Measurements from ENCODE around the gene NDUFS4. TPM values are rescaled to one million over a fixed set of nuclear protein-coding genes. Genes with fewer than 3 reads are reported as not detected.
"Not testable (repeated sequence)": the region's sequence is repeated elsewhere in the genome, so short reads cannot be mapped to it uniquely, and the experiment has no call there.

Gene NDUFS4
- total and polyA plus RNA-seq, 3 donors from 2014 or later = 63.9 to 98.9 (median 78.9) TPM

DNA sequence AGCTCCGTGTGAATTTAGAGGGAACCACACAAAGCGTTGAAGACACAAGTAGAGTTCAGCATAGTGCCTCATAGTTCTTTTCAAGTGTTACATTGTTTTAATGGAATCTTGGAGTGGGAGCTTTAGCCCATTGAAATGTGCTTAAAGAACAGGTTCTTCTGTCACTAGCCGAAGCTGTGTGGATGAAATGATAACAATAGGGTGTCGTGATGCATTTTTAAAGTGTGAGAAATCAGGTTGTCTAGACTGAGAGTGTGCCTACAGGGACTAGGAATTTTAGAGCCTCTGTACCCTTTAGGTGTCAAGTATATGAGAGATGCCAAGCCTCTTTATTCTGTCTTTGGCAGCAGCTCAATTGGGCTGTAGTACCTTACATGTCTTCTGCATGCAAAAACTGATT is 83.0 kb downstream of the NDUFS4 start:
- Histone ChIP-seq H3K4me3 (no peak overlapping the region), H3K4me1 (no peaks in the 10 kb centered on the region), H3K9me3 (no peaks in the 10 kb centered on the region), H3K27me3 (no peaks in the 10 kb centered on the region), H3K36me3 (ENCODE audit: low read depth, missing control alignments) (no peaks in the 10 kb centered on the region), H3K27ac (no peak overlapping the region)
- DNase-seq = no peak
- WGBS, 2 donors = 61 to 74% methylated on average over 4 of the region's 4 CpGs
- intact Hi-C loops (cut with DNase I; ENCODE audit: low total_unique reads) = no loop called here
- no peak for TF ChIP-seq POLR2A (IDR thresholded peaks at IDR 0.05)
- TF ChIP-seq, protein P1, sequence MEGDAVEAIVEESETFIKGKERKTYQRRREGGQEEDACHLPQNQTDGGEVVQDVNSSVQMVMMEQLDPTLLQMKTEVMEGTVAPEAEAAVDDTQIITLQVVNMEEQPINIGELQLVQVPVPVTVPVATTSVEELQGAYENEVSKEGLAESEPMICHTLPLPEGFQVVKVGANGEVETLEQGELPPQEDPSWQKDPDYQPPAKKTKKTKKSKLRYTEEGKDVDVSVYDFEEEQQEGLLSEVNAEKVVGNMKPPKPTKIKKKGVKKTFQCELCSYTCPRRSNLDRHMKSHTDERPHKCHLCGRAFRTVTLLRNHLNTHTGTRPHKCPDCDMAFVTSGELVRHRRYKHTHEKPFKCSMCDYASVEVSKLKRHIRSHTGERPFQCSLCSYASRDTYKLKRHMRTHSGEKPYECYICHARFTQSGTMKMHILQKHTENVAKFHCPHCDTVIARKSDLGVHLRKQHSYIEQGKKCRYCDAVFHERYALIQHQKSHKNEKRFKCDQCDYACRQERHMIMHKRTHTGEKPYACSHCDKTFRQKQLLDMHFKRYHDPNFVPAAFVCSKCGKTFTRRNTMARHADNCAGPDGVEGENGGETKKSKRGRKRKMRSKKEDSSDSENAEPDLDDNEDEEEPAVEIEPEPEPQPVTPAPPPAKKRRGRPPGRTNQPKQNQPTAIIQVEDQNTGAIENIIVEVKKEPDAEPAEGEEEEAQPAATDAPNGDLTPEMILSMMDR (IDR thresholded peaks at IDR 0.05) = no peak

DNA sequence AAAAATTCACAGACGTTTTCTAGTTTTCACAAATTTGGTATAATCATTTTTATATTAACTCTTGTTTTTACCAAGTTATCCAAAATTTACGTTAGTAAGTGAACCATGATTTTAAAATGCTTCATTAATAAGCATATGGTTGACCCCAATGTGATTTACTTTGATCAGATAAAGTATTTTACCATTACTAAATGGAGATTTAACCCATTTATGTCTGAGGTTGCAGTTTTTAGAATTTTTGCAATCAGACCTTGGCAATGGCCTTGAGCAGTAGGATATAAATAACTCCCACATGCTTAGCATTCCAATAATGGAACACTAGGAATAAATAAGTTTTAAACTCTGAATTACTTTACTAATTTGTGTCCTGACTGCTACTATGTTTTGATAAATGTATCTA is 84.6 kb downstream of the NDUFS4 start:
- DNase-seq = no peak

DNA sequence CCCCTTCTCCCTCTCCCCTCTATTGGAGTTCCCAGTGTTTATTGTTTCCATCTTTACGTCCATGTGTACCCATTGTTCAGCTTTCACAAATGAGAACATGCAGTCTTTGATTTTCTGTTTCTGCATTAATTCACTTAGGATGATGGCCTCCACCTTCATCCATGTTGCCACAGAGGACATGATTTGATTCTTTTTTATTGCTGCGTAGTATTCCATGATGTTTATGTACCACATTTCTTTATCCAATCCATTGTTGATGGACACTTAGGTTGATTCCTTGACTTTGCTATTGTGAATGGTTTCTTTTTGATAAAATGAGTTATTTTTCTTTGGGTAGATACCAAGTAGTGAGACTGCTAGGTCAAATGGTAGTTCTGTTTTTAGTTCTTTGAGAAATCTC is 88.9 kb downstream of the NDUFS4 start:
- 53 to 79% methylated on average over 2 of the region's 2 CpGs for WGBS, 2 donors
- intact Hi-C loops (cut with DNase I; ENCODE audit: low total_unique reads) = no loop called here
- Histone ChIP-seq H3K27me3 (no peaks in the 10 kb centered on the region), H3K4me3 (no peak overlapping the region), H3K4me1 (no peaks in the 10 kb centered on the region), H3K27ac (no peak overlapping the region), H3K9me3 (no peaks in the 10 kb centered on the region), H3K36me3 (ENCODE audit: low read depth, missing control alignments) (no peaks in the 10 kb centered on the region)
- no peak for DNase-seq
- TF ChIP-seq, protein P1 (IDR thresholded peaks at IDR 0.05) = no peak
- no peak for TF ChIP-seq POLR2A (IDR thresholded peaks at IDR 0.05)

More for the DNA sequence above, 84.6 kb downstream of the NDUFS4 start:
- Histone ChIP-seq H3K27me3 (no peaks in the 10 kb centered on the region), H3K27ac (no peak overlapping the region), H3K36me3 (ENCODE audit: low read depth, missing control alignments) (no peaks in the 10 kb centered on the region), H3K9me3 (no peaks in the 10 kb centered on the region), H3K4me1 (no peaks in the 10 kb centered on the region), H3K4me3 (no peak overlapping the region)
- TF ChIP-seq, protein P1 (IDR thresholded peaks at IDR 0.05) = no peak
- intact Hi-C loops (cut with DNase I; ENCODE audit: low total_unique reads) = no loop called here
- WGBS, 2 donors = 49 to 58% methylated on average over 2 of the region's 2 CpGs

DNA sequence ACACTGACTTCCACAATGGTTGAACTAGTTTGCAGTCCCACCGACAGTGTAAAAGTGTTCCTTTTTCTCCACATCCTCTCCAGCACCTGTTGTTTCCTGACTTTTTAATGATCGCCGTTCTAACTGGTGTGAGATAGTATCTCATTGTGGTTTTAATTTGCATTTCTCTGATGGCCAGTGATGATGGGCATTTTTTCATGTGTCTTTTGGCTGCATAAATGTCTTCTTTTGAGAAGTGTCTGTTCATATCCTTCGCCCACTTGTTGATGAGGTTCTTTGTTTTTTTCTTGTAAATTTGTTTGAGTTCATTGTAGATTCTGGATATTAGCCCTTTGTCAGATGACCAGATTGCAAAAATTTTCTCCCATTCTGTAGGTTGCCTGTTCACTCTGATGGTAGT is 100.1 kb downstream of the NDUFS4 start:
- H3K27me3 ChIP-seq; H3K36me3 ChIP-seq (ENCODE audit: low read depth, missing control alignments); H3K9me3 ChIP-seq; DNase-seq; H3K27ac ChIP-seq; H3K4me1 ChIP-seq; intact Hi-C loops (cut with DNase I; ENCODE audit: low total_unique reads); H3K4me3 ChIP-seq: not testable (repeated sequence)
- WGBS, 2 donors = 94 to 100% methylated on average over 4 of the region's 4 CpGs

DNA sequence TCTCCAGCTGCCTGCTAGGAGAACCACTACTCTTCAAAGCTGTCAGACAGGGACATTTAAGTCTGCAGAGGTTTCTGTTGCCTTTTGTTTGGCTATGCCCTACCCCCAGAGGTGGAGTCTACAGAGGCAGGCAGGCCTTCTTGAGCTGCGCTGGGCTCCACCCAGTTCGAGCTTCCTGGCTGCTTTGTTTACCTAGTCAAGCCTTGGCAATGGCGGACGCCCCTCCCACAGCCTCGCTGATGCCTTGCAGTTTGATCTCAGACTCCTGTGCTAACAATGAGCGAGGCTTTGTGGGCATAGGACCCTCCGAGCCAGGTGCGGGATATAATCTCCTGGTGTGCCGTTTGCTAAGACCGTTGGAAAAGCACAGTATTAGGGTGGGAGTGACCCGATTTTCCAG is 104.9 kb downstream of the NDUFS4 start:
- H3K4me1 ChIP-seq; H3K27me3 ChIP-seq; H3K27ac ChIP-seq; DNase-seq; H3K36me3 ChIP-seq (ENCODE audit: low read depth, missing control alignments); intact Hi-C loops (cut with DNase I; ENCODE audit: low total_unique reads); H3K9me3 ChIP-seq; H3K4me3 ChIP-seq: not testable (repeated sequence)
- WGBS, 2 donors = 94 to 100% methylated on average over 11 of the region's 11 CpGs

DNA sequence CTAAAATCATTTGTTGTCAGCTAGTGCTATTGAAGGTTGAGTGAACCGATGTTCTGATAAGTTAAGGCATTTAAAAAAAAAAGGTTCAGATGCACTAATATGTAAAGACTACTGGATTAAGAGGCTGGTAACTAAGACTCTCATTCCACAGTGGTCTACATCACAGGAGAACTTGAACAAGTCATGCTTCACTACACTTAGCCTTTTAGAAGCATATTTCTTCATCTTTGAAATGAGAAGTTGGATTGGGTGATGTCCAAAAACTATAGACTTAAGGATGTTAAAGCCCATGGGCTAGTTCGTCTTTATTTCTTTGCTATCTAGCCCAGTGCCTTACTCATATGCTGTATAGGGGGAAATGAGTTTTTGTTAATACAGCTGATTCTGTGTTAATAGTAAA is 107.2 kb downstream of the NDUFS4 start:
- Histone ChIP-seq H3K4me1 (no peaks in the 10 kb centered on the region), H3K27ac (no peak overlapping the region), H3K27me3 (no peaks in the 10 kb centered on the region), H3K9me3 (no peaks in the 10 kb centered on the region), H3K4me3 (no peak overlapping the region), H3K36me3 (ENCODE audit: low read depth, missing control alignments) (no peaks in the 10 kb centered on the region)
- WGBS, 2 donors = 89 to 92% methylated on average over 2 of the region's 2 CpGs
- DNase-seq = no peak
- TF ChIP-seq, protein P1 (IDR thresholded peaks at IDR 0.05) = no peak
- TF ChIP-seq POLR2A (IDR thresholded peaks at IDR 0.05) = no peak
- intact Hi-C loops (cut with DNase I; ENCODE audit: low total_unique reads) = no loop called here

Measured in testis (tissue), 3 donors.